ENCODE measurements around the gene TAF5.
"Not testable (repeated sequence)": the region's sequence is repeated elsewhere in the genome, so short reads cannot be mapped to it uniquely, and the experiment has no call there.

- not testable (repeated sequence) for TF ChIP-seq POLR2A, CTCF (IDR thresholded peaks at IDR 0.05)
These were observed 49.3 kb downstream of the TAF5 start for GRCh38 chr10:103417148-103417469.
